GM21360 (cell line): Measurements from ENCODE around the gene SSU72.
"Not testable (repeated sequence)": the region's sequence is repeated elsewhere in the genome, so short reads cannot be mapped to it uniquely, and the experiment has no call there.

ENCODE experiments used
- ATAC-seq: cut with Tn5 transposase; IDR thresholded peaks from one replicate; pipeline ENCODE4 v1.9.1; 2021; ENCODE audit warnings: mild to moderate bottlenecking, moderate library complexity; ENCODE audit not compliant: unreplicated experiment

The SSU72 gene

DNA sequence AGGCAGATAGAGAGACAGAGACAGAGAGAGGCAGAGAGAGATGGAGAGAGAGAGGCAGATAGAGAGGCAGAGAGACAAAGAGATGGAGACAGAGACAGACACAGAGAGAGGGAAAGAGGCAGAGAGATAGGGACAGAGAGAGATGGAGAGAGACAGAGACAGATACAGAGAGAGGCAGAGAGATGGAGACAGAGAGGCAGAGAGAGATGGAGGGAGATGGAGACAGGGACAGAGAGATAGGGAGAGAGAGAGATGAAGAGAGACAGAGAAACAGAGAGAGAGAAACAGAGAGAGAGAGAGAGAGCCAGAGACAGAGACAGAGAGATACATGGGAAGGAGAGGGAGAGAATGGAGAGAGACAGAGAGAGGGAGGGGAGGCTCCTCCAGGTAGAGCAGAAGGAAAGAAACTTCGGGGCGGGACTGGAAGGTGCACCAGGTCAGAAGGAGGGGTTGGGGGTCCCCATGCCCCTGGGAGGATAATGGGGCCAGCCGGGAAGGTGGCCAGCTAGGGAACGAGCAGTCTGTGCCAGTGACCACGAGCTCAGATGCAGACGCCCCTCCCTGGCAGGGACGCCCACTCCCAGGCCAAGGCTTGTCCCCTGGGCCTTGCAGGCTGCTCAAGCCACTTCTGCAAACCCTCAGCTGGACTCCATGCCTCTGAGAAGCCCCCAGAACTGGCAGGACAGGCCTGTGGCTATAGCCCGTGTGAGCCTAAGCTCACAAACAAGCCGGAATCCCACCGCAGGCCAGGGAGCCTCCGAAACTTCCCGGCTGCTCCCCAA lies 22.0 kb upstream of the SSU72 start:
- ATAC-seq: no peak

DNA sequence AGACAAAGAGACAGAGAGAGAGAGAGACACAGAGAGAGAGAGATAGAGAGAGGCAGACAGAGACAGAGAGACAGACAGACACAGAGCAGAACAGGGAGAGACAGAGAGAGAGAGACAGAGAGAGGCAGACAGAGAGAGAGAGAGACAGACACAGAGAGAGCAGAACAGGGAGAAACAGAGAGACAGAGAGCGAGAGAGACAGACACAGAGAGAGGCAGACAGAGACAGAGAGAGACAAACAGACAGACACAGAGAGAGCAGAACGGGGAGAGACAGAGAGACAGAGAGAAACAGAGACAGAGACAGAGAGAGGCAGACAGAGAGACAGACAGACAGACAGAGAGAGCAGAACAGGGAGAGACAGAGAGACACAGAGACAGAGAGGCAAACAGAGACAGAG lies 20.7 kb upstream of the SSU72 start:
- not testable (repeated sequence) for ATAC-seq

DNA sequence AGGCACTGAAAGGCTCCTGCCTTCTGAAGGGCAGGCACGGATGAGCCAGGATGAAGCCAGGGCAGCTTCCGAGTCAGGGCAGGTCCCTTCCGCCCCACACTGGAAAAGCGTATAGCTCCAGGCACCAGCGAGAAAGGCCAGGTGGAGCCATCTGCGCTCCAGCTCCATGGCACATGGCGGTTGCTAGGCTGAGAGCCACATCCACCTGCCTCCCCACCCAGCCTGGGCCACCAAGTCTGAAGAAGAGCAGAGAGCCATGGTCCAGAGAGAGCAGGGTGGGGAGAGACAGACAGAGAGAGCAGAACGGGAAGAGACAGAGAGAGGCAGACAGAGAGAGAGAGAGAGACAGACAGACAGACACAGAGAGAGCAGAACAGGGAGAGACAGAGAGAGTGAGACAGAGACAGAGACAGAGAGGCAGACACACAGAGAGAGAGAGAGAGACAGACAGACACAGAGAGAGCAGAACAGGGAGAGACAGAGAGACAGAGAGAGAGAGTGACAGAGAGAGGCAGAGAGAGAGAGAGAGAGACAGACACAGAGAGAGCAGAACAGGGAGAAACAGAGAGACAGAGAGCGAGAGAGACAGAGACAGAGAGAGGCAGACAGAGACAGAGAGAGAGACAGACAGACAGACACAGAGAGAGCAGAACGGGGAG lies 20.1 kb upstream of the SSU72 start:
- ATAC-seq: no peak

DNA sequence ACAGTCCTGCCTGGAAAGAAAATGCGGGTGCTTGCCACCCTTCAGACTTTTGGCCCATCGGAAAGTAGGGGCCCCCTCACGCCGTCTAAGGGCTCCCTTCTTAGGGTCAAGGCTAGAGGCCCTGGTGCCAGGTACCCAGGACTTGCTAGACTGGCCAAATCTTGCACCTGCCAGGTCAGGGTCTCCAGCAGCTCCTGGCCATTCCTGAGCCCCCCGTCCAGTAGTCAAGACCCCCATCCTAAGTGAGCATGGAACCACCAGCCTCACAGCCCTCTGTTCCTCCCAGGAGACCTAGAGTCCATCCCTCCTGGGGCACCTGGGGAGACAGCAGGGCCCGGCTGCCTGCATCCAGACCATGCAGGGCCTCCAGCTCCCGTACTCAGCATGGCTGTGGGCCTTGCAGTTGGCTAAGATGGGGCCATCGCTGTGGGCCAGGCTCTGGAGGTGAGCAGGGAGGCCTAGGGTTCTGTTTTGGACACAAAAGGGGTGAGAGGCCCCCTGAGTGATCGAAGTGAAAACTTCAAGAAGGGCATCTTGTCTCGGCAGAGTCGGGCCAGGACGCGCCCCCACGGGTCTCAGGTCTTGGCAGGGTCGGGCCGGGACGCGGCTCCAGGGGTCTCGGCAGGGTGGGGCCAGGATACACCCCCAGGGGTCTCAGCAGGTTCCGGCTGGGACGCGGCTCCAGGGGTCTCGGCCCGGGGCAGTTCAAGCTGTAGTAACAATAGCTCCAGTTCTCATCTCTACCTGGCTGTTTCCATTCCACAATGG lies 19.4 kb upstream of the SSU72 start:
- ATAC-seq: no peak

DNA sequence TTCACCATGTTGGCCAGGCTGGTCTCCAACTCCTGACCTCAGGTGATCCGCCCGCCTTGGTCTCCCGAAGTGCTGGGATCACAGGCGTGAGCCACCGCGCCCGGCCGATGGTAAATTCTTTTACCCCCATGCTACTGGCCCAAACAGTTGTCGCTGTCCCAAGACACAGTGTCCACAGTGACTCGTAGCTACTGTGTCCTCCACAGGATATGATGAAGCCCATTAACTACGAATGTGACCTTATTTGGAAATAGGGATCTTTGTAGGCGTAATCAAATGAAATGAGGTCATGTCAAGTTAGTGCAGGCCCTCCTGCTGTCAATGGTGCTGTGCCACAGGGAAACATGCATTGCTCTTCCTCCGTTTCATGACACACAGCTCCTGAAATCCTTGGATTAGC lies 16.8 kb upstream of the SSU72 start:
- ATAC-seq: no peak

DNA sequence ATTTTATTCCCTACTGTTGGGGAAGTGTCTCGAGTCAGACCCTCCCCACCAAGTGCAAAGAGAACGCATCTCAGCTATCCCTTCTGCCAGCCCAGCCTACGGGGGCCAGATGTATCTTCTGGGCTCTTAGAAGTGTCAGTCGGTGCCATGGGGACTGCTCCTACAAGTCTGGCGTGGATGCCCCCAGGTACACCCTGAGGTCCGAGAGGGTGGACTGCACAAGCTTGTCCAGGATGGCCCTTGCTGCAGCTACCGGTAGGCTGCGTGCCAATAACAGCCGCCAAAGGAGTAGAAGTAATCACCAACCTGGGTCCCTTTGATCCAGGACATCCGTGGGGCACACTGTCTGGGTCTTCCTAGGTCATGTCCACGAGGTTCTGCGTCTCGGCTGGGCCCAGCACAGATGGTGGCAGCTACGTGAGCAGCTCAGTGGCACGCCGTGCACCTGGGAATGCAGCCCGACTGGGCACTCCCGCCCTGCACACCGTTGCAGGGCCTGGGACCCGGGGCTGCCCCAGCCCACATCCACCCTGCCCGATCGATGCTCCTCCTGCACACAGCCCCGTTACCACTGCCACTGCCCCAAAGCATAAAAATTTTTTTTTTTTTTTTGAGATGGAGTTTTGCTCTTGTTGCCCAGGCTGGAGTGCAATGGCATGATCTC lies 8.8 kb upstream of the SSU72 start:
- ATAC-seq: no peak

DNA sequence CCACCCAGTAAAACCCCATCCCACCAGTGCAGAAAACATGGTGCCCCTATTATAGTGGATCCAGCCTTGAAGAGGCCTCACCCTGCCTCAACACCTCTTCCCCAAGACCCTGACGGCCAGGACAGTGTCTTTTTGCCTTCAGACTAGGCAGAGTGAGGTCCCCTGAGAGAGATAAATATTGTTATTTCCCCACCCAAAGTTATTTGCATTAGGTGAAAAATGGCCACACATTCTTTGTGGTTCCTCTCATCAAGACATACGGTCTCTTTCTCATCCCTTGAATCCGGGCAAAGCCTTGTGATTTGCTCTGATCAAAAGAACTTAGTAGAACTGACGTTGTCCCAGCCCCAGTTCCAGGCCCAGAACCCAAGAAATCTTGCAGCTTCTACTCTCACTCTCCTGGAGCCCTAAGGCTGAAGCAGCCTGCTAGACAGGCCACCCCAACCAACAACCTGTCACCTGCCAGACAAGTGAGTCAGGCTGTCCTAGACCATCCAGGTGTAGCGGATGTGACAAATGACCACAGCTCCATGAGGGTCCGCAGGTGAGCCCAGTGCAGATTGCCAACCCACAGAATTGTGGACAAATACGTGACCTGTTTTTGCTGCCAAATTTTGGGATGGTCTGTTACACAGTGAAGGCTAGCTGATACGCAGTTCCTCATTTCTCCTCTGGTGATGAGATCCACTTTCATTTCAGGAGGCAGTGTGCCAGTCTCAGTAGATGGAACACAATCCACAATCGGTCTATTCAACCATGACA lies 8.1 kb upstream of the SSU72 start:
- ATAC-seq: no peak

DNA sequence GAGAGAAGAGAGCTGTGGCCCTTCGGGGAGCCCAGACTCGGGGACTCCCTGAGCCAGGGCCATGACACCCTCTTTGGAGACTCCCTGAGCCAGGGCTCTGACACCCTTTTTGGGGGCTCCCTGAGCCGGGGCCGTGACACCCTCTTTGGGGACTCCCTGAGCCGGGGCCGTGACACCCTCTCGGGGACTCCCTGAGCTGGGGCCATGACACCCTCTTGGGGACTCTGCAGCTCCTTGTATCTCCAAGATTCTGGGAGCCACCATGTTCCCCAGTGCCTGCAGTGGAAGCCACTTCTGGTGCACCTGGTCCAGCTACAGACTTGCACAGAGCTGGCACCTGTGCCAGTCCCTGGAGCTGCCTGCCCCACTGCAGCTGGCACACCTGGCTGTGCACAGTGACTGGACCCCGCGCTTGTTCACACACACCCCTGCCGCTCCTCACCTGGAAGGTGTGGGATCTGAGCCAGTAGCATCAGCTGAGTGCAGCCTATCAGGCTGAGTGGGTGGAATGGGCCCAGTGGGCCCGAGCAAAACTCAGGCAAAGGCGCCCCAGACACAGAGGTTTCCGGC lies 3.8 kb upstream of the SSU72 start:
- ATAC-seq: no peak

DNA sequence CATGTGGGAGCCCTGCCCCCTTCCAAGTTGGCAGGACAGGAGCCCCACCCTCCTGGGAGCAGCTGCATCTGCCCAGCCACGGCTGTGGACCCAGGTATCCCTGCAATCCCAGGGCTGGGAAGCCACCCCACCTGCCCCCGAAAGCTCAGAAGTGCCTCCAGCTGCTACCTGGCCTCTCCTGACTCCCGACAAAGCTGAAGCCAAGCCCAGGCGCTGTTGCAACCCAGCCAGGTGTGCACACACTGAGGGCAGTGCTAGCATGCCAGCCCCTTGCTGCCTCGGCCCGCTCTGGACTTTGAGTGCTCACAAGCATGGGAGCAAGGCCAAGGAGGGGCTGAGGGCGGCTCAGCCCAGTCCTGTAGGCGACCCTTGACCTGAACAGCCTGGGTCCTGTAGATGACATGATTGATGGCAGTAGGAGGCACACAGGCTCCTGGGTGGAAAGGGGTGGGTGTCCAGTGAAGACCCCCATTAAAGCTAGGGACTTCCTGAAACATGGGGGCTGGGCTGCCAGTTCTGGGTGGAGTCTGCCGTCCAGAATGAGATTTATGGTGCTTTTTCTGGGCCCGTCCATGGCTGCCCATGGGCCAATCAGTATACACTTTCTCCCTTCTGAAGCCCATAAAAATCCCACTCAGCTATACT lies 2.8 kb upstream of the SSU72 start:
- no peak for ATAC-seq

- peak; percentile 56 for ATAC-seq
Observed at GRCh38 chr1:1573843-1574720, 581 bp downstream of the SSU72 start.

GRCh38 chr1:1569341-1569740 lies 5.3 kb downstream of the SSU72 start:
- no peak for ATAC-seq

GRCh38 chr1:1567891-1568291 lies 6.8 kb downstream of the SSU72 start:
- no peak for ATAC-seq

DNA sequence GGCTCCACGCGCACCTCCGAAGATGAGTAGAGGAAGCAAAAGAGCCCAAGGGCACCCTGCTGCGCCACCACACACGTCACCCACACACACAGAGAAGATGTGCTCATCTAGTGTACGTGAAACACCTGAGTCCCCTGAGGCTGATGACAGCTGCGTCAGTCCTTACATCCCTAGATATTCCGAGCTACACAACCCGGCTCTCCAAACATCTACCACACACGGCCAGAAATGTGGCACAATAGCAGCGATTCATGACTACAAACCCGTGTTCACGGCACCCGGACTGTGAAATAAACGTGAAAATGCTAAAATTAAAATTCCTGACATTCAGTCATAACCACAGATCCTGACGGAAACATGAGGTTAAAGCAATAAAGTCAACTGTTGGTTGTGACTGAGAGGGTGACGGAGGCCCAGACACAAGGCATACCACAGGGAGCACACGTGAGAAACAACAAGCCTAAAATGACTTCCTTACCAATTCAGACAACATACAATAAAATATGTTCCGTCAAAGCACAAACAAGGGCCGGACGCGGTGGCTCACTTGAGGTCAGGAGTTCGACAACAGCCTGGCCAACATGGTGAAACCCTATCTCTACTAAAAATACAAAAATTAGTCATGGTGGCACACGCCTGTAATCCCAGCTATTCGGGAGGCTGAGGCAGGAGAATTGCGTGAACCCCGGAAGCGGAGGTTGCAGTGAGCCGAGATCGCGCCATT lies 7.3 kb downstream of the SSU72 start:
- no peak for ATAC-seq

DNA sequence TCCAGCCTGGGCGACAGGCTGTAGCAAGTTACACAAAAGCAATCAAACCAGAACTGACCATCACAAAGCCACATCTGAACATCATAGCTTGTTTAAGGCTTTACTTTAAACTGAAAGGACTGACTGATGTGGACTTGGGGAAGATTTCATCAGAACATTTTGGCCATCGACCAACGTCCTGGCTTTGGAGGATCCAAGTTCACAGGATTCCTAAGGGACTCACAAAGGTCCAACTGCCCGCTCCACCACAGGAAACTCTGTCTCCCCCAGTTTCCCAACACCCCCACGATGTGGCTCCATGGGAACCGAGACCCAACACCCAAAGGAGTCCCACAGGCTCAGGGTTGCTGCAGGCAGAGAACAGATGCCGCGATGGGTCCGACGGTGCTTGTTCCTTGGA lies 9.3 kb downstream of the SSU72 start:
- no peak for ATAC-seq

DNA sequence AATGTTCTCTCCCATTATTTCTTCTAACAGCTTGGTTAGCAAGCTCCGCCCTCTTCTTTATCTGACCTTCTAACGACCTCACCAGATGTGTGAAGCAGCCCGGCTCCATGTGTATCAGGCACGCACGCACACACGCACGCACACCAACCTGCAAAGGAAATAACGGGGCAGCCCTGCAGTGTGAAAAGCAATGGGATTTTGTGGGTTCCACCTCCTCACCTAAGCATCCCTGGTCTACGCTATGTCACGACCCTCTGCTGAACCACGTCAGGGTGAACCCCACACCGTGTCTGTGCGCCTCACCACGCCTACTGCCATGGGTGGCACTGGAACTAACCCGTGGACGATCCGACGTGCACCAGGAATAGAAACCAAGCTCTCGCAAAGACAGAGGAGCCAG lies 10.4 kb downstream of the SSU72 start:
- no peak for ATAC-seq

DNA sequence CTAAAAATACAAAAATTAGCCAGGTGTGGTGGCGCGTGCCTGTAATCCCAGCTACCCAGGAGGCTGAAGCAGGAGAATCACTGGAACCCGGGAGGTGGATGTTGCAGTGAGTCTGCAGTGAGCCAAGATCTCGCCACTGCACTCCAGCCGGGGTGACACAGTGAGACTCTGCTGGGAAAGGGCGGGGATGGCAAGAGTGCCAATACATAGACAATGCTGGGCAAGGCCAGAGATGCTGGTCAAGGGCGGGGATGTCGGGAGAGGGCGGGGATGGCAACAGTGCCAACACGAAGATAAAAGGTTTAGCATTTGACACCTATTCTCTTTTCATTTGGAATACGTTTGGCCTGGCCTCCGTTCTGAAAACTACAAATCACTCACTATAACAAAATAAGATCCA lies 11.0 kb downstream of the SSU72 start:
- ATAC-seq: no peak

- ATAC-seq: no peak
Observed at GRCh38 chr1:1562556-1563195, 12.0 kb downstream of the SSU72 start.
